HG03280 (cell line): ENCODE results near the gene PIGT.

Source experiments
- ATAC-seq: cut with Tn5 transposase; IDR thresholded peaks from one replicate; pipeline ENCODE4 v1.9.1; 2021; ENCODE audit warnings: mild to moderate bottlenecking, moderate library complexity; ENCODE audit not compliant: unreplicated experiment

Gene PIGT

GRCh38 chr20:45400346-45401031, 15.5 kb upstream of the PIGT start:
- no peak for ATAC-seq

- no peak for ATAC-seq
These were observed 13.0 kb upstream of the PIGT start for GRCh38 chr20:45402946-45403345.

GRCh38 chr20:45404438-45404837, 11.5 kb upstream of the PIGT start:
- ATAC-seq = no peak

GRCh38 chr20:45405571-45406259, 10.2 kb upstream of the PIGT start:
- ATAC-seq = no peak

GRCh38 chr20:45406260-45407066, 9.5 kb upstream of the PIGT start:
- no peak for ATAC-seq

- no peak for ATAC-seq
These were observed 8.7 kb upstream of the PIGT start for GRCh38 chr20:45407067-45407745.

- no peak for ATAC-seq
These were observed 7.9 kb upstream of the PIGT start, which contains the start of gene DBNDD2 for GRCh38 chr20:45407783-45408645. Gene DBNDD2 (plus strand): TSS chr20:45408289. CDS start chr20:45408468, 179 bp downstream.

GRCh38 chr20:45408646-45409213, 7.2 kb upstream of the PIGT start:
- ATAC-seq = no peak

GRCh38 chr20:45409521-45410272, 6.2 kb upstream of the PIGT start:
- no peak for ATAC-seq

- no peak for ATAC-seq
These were observed 5.1 kb upstream of the PIGT start for GRCh38 chr20:45410887-45411286.

GRCh38 chr20:45412653-45413052, 3.3 kb upstream of the PIGT start:
- no peak for ATAC-seq

- ATAC-seq = no peak
These were observed 2.5 kb upstream of the PIGT start for GRCh38 chr20:45413479-45413878.

GRCh38 chr20:45416917-45417316, 976 bp downstream of the PIGT start:
- no peak for ATAC-seq

GRCh38 chr20:45419188-45420091, 3.5 kb downstream of the PIGT start:
- ATAC-seq = peak; percentile 68

- ATAC-seq = no peak
These were observed 4.2 kb downstream of the PIGT start for GRCh38 chr20:45420125-45420524.

GRCh38 chr20:45423700-45424099, 7.8 kb downstream of the PIGT start:
- no peak for ATAC-seq

- no peak for ATAC-seq
These were observed 9.6 kb downstream of the PIGT start for GRCh38 chr20:45425561-45425960.
